Stromal cell of bone marrow (primary cell): ENCODE results near the gene ZER1.
"Not testable (repeated sequence)": the region's sequence is repeated elsewhere in the genome, so short reads cannot be mapped to it uniquely, and the experiment has no call there.

Source experiments
- DNase-seq: peaks from one replicate; pipeline ENCODE4 v3.0.0-alpha.2; 2012; ENCODE audit warnings: low read depth

ZER1 gene

DNA sequence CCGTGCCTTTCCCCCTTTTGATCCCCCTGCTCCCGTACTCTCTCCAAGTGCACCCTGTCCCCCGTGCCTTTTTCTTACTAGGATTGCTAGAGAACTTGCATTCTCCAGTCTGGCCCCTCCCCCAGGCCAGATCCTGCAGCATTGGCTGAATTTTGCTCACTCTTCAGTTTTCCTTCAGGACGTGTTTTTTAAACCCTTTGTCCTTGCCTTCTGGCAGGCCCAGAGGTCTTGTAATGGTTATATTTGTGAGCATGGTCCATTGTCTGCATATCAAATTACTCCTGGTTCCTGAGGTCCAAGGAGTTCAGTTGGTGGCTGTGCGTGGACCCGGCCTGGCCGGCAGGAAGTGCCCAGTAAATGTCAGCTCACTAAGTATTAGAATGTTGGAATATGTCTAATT, 15.9 kb upstream of the ZER1 start:
- DNase-seq: no peak

DNA sequence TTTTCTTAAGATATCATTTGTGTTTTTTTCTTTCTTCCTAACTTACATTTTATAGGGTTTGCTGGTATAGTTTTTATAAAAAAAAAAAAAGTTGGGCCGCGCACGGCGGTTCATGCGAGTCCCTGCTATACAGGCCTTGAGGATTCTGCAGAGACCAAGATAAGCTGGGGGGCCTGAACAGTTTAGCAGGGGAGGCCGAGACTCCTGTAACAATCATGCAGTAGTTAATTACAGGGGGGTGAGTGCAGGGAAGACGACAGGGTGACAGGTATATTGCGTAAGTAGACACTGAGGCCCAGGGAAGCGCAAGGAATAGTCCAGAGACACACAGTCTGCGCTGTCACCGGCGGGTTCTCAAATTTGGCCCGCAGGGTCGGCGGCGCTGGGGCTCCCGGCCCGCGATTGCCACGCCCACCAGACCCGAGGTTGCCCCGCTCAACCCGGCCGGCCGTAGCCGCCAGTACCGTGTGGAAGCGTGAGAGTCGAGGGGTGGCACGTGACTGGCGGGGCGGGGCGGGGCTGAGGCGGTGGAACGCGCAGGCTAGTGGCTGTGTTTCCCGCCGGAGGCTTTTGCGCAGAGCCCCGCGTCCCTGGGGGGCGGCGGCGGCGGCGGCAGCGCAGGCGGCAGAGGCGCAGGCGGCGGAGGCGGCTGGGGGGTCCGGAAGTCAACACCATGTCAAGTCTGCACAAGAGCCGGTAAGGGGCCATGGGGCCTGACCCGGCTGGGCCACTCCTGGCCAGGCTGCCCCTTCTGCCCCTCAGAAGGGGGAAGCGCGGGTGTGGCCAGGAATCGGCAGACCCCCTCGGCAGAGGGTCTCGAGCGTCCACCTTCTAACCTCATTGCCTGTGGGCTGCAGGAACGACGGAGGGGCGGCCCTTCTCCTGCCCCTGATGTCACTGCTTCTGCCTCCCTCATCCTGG, 15.2 kb upstream of the ZER1 start, which contains the start of gene TBC1D13:
TSS of gene TBC1D13 (plus strand) at position 573 of the 921 bp plus-strand sequence. CDS start at position 674, 101 bp downstream.
- peak; percentile 57 for DNase-seq

- DNase-seq: no peak
Measured at GRCh38 chr9:128785427-128785826, 13.7 kb upstream of the ZER1 start.

- no peak for DNase-seq
Measured at GRCh38 chr9:128782669-128783068, 10.9 kb upstream of the ZER1 start.

DNA sequence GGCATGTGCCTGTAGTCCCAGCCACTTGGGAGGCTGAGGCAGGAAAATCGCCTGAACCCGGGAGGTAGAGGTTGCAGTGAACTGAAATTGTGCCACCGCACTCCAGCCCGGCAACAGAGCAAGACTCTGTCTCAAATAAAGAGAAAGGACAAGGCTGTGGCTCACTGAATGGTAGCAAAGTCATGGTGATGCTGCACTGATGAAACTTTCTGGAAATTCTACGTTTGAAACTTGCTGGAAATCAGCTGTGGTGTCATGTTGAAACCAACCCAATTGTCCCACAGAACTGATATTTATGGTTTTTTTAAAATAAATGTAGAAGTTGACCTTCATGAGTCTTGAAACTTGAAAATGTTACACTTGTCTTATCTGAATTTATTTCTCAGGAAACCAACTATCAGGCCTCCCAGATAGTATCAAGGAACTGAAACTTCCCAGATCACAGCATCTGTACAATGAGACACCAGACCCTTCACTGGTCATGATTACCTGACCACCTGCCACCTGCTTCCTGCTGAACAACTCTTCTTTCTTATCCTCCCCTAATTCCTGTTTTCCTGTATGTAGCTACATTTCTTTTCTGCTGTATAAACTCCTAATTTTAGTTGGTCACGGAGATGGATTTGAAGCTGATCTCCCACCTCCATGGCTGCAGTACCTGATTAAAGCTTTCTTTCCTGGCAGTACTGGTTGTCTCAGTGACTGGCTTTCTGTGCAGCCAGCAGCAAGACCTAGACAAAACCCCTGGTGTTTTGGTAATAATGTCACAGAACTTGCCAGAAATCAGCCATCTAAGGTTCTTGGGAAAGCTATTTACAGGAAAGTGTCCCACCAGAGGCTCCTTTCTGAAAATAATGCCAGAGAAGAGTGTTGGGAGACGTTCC, 9.7 kb upstream of the ZER1 start:
- DNase-seq: no peak

DNA sequence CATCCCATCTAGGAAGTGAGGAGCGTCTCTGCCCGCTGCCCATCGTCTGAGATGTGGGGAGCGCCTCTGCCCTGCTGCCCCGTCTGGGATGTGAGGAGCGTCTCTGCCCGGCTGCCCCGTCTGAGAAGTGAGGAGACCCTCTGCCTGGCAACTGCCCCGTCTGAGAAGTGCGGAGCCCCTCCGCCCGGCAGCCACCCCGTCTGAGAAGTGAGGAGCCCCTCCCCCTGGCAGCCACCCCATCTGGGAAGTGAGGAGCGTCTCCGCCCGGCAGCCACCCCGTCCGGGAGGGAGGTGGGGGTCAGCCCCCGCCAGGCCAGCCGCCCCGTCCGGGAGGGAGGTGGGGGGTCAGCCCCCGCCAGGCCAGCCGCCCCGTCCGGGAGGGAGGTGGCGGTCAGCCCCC, 8.4 kb upstream of the ZER1 start:
- DNase-seq: not testable (repeated sequence)

DNA sequence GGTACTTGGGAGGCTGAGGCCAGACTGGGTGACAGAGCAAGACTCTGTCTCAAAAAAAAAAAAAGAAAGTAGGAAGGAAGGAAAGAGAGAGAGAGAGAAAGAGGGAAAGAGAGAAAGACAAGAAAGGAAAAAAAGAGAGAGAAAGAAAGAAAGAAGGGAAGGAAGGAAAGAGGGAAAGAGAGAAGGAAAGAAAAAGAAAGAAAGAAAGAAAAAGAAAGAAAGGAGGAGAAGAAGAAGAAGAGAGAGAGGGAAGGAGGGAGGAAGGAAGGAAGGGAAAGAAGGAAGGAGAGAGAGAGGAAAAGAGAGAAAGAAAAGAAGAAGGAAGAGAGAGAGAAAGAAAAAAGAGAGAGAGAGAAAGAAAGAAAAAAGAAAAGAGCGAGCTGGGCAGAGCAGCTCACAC, 3.1 kb upstream of the ZER1 start:
- DNase-seq: no peak

DNA sequence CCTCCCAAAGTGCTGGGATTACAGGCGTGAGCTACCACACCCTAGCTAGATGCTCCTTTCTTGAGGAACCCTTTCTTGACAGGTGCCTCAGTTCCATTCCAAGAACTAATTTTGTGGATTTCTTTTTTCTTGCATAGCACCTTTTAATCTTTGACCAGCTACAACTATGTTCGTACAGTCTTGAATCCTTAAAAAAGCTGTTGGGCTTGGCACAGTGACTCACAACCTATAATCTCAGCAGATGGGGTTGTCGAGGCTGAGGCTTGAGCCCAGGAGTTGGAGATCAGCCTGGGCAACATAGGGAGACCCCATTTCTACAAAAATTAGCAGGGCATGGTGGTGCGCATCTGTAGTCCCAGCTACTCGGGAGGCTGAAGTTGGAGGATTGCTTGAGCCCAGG, 1.3 kb upstream of the ZER1 start:
- DNase-seq: no peak

DNA sequence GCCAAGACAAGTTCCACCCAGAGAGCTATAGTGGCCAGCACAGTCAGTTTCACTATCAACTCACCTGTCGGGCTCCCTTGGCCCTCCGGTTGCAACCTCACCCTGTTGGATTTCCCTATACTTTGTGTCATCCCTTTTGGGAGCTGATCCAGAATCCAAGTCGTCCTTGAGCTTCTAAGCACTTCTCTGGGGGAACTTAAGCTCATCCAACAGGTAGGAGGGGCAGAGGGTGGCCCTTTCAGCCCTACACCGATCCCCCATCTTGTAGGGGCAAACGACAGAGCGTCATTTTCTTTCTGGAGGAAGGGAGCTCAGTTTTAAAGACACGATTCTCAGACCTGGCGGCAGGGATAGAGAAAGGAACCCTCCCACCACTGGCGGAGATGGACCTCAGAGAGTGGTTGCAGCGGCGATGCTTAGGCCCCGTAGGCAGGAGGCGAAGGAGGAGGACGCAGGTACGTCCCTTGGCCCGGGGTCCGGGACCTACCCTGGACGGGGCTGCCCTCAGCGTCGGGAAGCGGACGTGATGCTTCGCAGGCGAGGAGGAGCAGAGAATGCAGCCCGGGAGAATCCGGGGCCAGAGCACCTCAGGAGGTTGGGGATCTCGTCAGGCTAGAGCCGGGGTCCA, 519 bp downstream of the ZER1 start:
- no peak for DNase-seq

- DNase-seq: no peak
Measured at GRCh38 chr9:128770286-128771030, 1.3 kb downstream of the ZER1 start.

- no peak for DNase-seq
Measured at GRCh38 chr9:128768606-128769005, 3.1 kb downstream of the ZER1 start.

- no peak for DNase-seq
Measured at GRCh38 chr9:128765499-128765898, 6.2 kb downstream of the ZER1 start.

DNA sequence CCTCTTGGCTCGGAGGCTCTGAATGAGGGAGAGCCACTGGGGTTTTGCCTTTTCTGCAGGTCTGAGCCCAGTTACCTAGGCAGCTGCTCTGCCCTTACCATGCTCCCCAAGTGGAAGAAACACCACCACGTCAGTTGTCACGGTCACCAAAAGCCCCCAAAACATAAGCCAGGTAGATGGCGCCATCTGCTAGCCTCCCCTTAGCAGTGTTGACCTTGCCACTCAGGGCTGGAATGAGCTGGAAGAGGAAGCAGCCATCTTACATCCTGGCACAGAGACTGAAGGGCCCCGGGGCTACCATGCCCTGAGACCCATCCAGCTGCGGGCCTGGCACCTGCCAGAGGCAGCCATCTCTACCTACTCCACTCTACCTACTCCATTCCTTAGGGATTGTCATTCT, 7.4 kb downstream of the ZER1 start:
- no peak for DNase-seq

GRCh38 chr9:128762671-128763449, 8.9 kb downstream of the ZER1 start:
- no peak for DNase-seq

- DNase-seq: no peak
Measured at GRCh38 chr9:128757602-128758001, 14.1 kb downstream of the ZER1 start.

DNA sequence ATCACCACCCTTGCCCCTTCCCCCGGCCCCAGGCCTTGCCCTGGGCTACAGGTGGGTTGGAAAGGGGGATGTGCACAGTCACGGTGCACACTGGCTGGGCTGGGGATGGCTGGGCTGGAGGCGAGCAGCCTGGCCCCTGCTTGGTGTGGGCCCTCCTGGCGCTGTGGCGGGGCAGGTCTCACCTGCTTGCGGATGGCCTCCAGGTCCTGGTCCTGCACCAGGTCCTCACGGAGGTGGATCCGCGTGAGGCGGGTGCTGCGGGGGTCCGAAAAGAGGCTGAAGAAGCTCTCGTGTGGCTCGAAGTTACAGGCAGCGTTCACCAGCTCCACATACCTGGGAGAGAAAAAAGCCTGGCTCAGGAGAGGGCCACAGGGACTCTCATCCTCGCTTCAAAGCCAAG, 18.1 kb downstream of the ZER1 start:
- no peak for DNase-seq

- no peak for DNase-seq
Measured at GRCh38 chr9:128750926-128751595, 20.7 kb downstream of the ZER1 start.

DNA sequence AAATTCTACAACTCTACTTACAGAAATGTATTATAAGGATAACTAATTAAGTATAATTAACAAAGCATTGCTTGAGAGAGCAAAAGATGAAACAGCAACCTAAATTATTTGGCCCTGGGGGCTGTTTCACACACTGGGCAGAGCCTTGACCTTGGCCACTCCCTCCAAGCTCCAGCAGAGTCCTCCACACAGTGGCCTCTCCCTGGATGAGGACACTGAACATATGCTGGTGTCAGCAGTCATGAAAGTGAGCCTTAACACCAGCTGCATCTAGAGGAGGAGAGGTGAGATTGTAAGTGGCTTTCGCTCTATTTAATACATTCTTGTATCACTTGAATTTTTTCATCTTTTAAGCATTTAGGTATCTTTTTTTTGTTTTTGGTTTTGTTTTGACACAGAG, 24.5 kb downstream of the ZER1 start:
- no peak for DNase-seq

DNA sequence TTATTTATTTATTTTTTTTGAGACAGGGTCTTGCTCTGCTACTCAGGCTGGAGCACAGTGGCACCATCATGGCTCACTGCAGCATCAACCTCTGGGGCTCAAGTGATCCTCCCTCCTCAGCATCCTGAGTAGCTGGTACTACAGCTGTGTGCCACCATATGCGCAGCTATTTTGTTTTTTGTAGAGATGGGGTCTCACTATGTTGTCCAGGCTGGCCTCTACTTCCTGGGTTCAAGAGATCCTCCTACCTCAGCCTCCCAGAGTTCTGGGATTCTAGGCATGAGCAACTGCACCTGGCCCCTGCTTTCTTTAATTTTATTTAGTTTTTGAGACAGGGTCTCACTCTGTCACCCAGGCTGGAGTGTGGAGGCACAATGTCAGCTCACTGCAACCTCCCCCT, 28.3 kb downstream of the ZER1 start:
- DNase-seq: no peak

DNA sequence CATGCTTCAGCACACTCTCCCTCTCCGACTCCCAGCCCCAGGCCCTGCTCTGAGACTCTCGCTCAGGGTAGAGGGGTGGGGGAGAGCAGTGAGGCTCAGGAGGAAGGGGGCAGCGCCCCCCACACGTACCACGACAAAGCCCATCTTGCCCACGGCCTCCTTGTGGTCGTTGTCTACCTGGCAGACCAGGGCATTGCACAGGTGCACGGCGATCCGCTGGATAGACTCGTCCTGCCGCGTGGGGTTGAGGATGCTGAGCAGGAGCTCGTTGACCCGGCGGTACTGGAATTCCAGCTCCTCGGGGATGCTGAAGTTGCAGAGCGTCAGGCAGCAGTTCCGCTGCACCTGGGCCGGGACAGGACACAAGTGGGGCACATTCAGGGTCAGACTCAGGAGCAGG, 29.3 kb downstream of the ZER1 start:
- DNase-seq: no peak
